Vein endothelial cell (primary cell): ENCODE results near the gene RHOXF1. TPM values are rescaled to one million over a fixed set of nuclear protein-coding genes. Genes with fewer than 3 reads are reported as not detected.

Source experiments
- total RNA-seq: library from RNA; depleted of rRNA; stranded (reverse); fragments of >200 nt; gene quantifications from 2 replicates; pipeline ENCODE4 v1.2.3, GENCODE V29; 2012

The RHOXF1 gene, protein sequence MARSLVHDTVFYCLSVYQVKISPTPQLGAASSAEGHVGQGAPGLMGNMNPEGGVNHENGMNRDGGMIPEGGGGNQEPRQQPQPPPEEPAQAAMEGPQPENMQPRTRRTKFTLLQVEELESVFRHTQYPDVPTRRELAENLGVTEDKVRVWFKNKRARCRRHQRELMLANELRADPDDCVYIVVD
- total RNA-seq = not detected in 2 replicates

DNA sequence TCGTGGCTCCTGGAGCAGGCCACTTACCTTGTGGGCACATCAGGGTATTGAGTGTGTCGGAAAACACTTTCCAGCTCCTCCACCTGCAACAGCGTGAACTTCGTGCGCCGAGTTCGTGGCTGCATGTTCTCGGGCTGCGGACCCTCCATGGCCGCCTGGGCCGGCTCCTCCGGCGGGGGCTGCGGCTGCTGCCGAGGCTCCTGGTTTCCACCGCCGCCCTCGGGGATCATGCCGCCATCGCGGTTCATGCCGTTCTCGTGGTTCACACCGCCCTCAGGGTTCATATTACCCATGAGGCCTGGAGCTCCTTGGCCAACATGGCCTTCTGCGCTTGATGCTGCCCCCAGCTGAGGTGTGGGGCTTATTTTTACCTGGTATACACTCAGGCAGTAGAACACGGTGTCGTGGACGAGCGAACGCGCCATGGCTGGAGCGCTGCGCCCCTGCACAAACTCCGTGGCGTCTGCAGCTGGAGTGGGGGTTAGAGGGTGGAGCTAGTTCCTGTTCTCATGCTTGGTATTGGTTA lies at the start of gene RHOXF1:
TSS of gene RHOXF1 (minus strand) at position 476 of the 526 bp plus-strand sequence. CDS start at position 425, 51 bp downstream.

DNA sequence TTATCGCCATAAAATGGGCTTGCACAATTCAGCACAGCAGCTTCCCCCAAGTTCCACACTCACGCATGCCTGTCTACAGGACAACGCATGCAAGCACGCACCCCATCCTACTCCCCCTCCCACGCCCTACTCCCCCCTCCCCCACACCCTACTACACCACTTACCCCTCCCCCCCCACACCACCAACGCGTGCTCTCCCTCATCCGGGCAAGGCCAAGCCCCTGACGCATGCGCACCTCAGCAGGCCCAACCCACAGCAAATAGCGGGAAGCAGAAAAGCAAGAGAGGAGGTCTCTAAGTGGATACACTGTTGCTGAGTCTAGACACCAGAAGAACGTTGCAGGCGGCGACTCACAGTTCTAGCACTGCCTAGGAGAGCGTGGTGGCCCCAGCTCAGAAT lies 42.6 kb upstream of the RHOXF1 start, which contains the start of gene RHOXF2:
TSS of gene RHOXF2 (plus strand) at position 301 of the 400 bp plus-strand sequence. CDS start 138 bp downstream, outside the sequence.

DNA sequence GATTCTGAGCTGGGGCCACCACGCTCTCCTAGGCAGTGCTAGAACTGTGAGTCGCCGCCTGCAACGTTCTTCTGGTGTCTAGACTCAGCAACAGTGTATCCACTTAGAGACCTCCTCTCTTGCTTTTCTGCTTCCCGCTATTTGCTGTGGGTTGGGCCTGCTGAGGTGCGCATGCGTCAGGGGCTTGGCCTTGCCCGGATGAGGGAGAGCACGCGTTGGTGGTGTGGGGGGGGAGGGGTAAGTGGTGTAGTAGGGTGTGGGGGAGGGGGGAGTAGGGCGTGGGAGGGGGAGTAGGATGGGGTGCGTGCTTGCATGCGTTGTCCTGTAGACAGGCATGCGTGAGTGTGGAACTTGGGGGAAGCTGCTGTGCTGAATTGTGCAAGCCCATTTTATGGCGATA lies 38.1 kb downstream of the RHOXF1 start, which contains the start of gene RHOXF2B:
TSS of gene RHOXF2B (minus strand) at position 101 of the 400 bp plus-strand sequence. CDS start 138 bp downstream, outside the sequence.

Other genes with a start within 250 kb of the RHOXF1 start
- 12.7 and 13.5 TPM in 2 replicates for gene RNF113A, start 244.2 kb downstream of the RHOXF1 start, total RNA-seq
- 38.2 and 52.6 TPM in 2 replicates for gene NDUFA1, start 244.1 kb downstream of the RHOXF1 start, total RNA-seq
- gene AKAP14, start 220.0 kb downstream of the RHOXF1 start, total RNA-seq = not detected in 2 replicates
- gene NKAP, start 172.2 kb downstream of the RHOXF1 start, total RNA-seq = 3.6 and 4.1 TPM in 2 replicates
- gene RHOXF2B, start 38.2 kb downstream of the RHOXF1 start, total RNA-seq = 1.3 TPM in 1 of 2 replicates, not detected in the other
- gene RHOXF2, start 42.7 kb upstream of the RHOXF1 start, total RNA-seq = not detected in 2 replicates
- 27.1 and 29.6 TPM in 2 replicates for gene ZBTB33, start 134.9 kb upstream of the RHOXF1 start, total RNA-seq
- gene TMEM255A, start 195.5 kb upstream of the RHOXF1 start, total RNA-seq = not detected in 2 replicates
- not detected in 2 replicates for gene ATP1B4, start 246.2 kb upstream of the RHOXF1 start, total RNA-seq